Muscle of leg (tissue), 16 donors: ENCODE results near the gene ADGRG6. TPM values are rescaled to one million over a fixed set of nuclear protein-coding genes. Genes with fewer than 3 reads are reported as not detected.

ENCODE experiments used
- DNase-seq: peaks from one replicate; pipeline ENCODE4 v3.0.0; 2013
- H3K27ac ChIP-seq: one replicate; pipeline ENCODE4 v1.5.1; 2013; ENCODE audit warnings: mild to moderate bottlenecking, low read length, control low read depth
- H3K27me3 ChIP-seq: one replicate; pipeline ENCODE4 v1.6.1; 2013; ENCODE audit warnings: low read length; ENCODE audit not compliant: control insufficient read depth, insufficient read depth
- H3K36me3 ChIP-seq: one replicate; pipeline ENCODE4 v1.6.1; 2013; ENCODE audit warnings: low read length; ENCODE audit not compliant: control insufficient read depth, insufficient read depth
- H3K4me1 ChIP-seq: one replicate; pipeline ENCODE4 v1.6.1; 2013; ENCODE audit warnings: low read length; ENCODE audit not compliant: control insufficient read depth, insufficient read depth
- H3K4me3 ChIP-seq: one replicate; pipeline ENCODE4 v1.5.1; 2013; ENCODE audit warnings: low read length, control low read depth
- H3K9me3 ChIP-seq: replicated peaks from 2 replicates; pipeline ENCODE4 v1.6.1; 2013; ENCODE audit warnings: low read depth, low read length; ENCODE audit not compliant: control insufficient read depth
- WGBS: methylation state at CpG from one replicate; pipeline ENCODE4 v1.1.5; 2013; ENCODE audit warnings: missing lambda C conversion rate; ENCODE audit not compliant: insufficient coverage; 5-methylcytosine and 5-hydroxymethylcytosine counted together
- long read RNA-seq, 11 donors: transcript quantifications; one replicate each; lab custom pipeline, GENCODE V29; 2026
- polyA plus RNA-seq, 8 donors: library from polyadenylated mRNA; unstranded; fragments of 120-200 nt; gene quantifications; one replicate each; pipeline versions ENCODE4 v1.2.1 to v1.2.3, GENCODE V29; 2013; ENCODE audit warnings: inconsistent platforms in 1 of 8, low replicate concordance in 1 of 8; ENCODE audit not compliant: insufficient read length in 8 of 8, insufficient read depth in 1 of 8
- total RNA-seq: library from RNA; stranded (reverse); fragments of 120-200 nt; gene quantifications from one replicate; pipeline ENCODE4 v1.2.4, GENCODE V29; 2013

The ADGRG6 gene
- total RNA-seq (12.1 TPM), polyA plus RNA-seq (10 to 100 TPM in 4 of 8 donors, 1 to 10 TPM in 4; 6.2 to 13.9 (median 9.5) TPM)
- long read RNA-seq, donor 1, partial matches to known transcripts: 0 of 1 reads
- long read RNA-seq, donor 1, other reads (novel, unspliced or antisense): 0 of 1 reads
- long read RNA-seq, donor 2: 0 reads
- long read RNA-seq, donor 3: 0 reads
- long read RNA-seq, donor 4, full-length matches to known transcripts: 2 of 2 reads
- long read RNA-seq, donor 4, partial matches to known transcripts: 0 of 2 reads
- long read RNA-seq, donor 4, other reads (novel, unspliced or antisense): 0 of 2 reads
- long read RNA-seq, donor 5, partial matches to known transcripts: 0 of 2 reads
- long read RNA-seq, donor 5, other reads (novel, unspliced or antisense): 0 of 2 reads
- long read RNA-seq, donor 6: 0 reads
- long read RNA-seq, donor 7: 0 reads
- long read RNA-seq, donor 8, partial matches to known transcripts: 0 of 2 reads
- long read RNA-seq, donor 8, other reads (novel, unspliced or antisense): 0 of 2 reads
- long read RNA-seq, donor 9, partial matches to known transcripts: 0 of 2 reads
- long read RNA-seq, donor 9, other reads (novel, unspliced or antisense): 0 of 2 reads
- long read RNA-seq, donor 10, partial matches to known transcripts: 0 of 1 reads
- long read RNA-seq, donor 10, other reads (novel, unspliced or antisense): 0 of 1 reads
- long read RNA-seq, donor 11: 0 reads

DNA sequence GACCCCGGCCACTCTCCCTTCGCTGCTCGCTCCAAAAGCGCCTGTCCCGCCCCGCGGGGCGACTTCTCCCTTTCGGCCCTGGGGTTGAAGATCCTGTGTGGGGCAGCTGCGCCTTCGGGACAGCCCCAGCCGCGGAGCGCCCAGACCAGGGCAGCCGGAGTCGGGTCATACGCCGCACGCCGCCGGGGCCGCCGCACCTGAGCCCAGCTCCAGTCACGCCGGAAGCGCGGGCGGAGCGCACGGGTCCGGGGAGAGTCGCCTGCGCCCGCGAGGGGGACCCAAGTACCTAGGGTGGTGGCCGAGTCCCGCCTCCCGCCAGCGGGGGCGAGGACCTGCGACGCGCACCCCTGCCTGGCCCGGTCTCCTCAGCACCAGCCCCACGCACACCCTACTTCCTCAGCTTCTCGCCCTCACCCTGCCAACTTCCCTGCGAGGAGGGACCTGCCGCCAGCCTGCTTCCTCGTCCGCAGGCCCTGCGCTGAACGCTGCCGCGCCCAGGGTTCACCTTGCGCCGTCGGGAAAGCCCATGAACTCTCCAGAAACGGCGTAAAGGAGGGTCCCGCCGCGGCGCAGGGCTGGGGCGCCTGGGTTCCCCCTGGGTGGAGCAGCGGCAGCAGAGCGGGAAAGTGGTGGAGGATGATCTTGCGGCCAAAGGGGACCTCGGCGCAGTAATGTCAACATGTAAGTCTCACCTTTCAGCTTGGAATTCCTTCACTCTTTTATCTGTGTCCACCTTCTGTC is at the start of gene ADGRG6:
Gene ADGRG6, plus strand, starts transcription at position 357 of the 741 bp plus-strand sequence. Its CDS starts 323 bp downstream, at position 680.
- H3K9me3 ChIP-seq: no peaks in the 10 kb centered on the region
- WGBS: under 1% methylated on average over 55 of the region's 69 CpGs
- H3K36me3 ChIP-seq: no peaks in the 10 kb centered on the region
- H3K27me3 ChIP-seq: peaks cover 13% of the 10 kb centered on the region
- H3K4me1 ChIP-seq: peaks cover 6% of the 10 kb centered on the region
- peak within 1 kb of the TSS; percentile 57 for H3K4me3 ChIP-seq
- DNase-seq: peak; percentile 55
- H3K27ac ChIP-seq: peak within 1 kb of the TSS; percentile 37

- H3K4me1 ChIP-seq: no peaks in the 10 kb centered on the region
- 60% methylated on average over 3 of the region's 6 CpGs for WGBS
- no peak for DNase-seq
Observed at GRCh38 chr6:142254513-142254912, 47.3 kb upstream of the ADGRG6 start.

GRCh38 chr6:142255785-142256184 is 46.0 kb upstream of the ADGRG6 start:
- no peak overlapping the region for H3K27ac ChIP-seq
- H3K4me3 ChIP-seq: no peak overlapping the region
- no peaks in the 10 kb centered on the region for H3K9me3 ChIP-seq
- no peak for DNase-seq
- no peaks in the 10 kb centered on the region for H3K4me1 ChIP-seq
- H3K27me3 ChIP-seq: no peaks in the 10 kb centered on the region
- H3K36me3 ChIP-seq: no peaks in the 10 kb centered on the region
- no CpG with 5 or more reads among the region's 2 CpGs for WGBS

More at GRCh38 chr6:142254513-142254912, 47.3 kb upstream of the ADGRG6 start:
- H3K27ac ChIP-seq: no peak overlapping the region
- no peaks in the 10 kb centered on the region for H3K9me3 ChIP-seq
- no peak overlapping the region for H3K4me3 ChIP-seq
- H3K27me3 ChIP-seq: no peaks in the 10 kb centered on the region
- no peaks in the 10 kb centered on the region for H3K36me3 ChIP-seq

DNA sequence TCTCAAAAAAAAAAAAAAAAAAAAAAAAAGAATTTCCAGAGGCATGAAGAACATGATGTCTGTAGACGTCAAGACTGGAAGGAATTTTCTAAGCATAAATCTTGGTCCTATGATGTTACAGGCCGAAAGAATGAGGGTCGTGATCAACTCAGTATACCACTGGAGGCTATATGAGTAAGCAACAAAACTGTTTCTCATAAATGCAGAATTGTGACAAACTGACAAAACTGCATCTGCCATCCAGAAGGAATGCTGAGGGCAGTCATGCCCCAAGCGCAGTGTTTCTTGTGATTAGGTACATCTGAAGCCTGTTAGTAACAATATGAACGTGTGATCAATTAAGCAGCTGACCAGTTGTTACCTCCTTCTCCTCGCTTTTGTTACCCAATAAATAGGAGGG is 43.5 kb upstream of the ADGRG6 start:
- WGBS: 92% methylated on average over 2 of the region's 6 CpGs
- H3K9me3 ChIP-seq: no peaks in the 10 kb centered on the region
- H3K4me1 ChIP-seq: no peaks in the 10 kb centered on the region
- H3K4me3 ChIP-seq: no peak overlapping the region
- no peak overlapping the region for H3K27ac ChIP-seq
- DNase-seq: no peak
- no peaks in the 10 kb centered on the region for H3K36me3 ChIP-seq
- no peaks in the 10 kb centered on the region for H3K27me3 ChIP-seq

- H3K4me1 ChIP-seq: no peaks in the 10 kb centered on the region
- H3K9me3 ChIP-seq: no peaks in the 10 kb centered on the region
- H3K4me3 ChIP-seq: no peak overlapping the region
- no peaks in the 10 kb centered on the region for H3K27me3 ChIP-seq
- no peak for DNase-seq
- 95% methylated on average over 5 of the region's 8 CpGs for WGBS
- no peak overlapping the region for H3K27ac ChIP-seq
- no peaks in the 10 kb centered on the region for H3K36me3 ChIP-seq
Observed at GRCh38 chr6:142258757-142259156, 43.0 kb upstream of the ADGRG6 start.

- Histone ChIP-seq H3K4me1 (no peaks in the 10 kb centered on the region), H3K27me3 (no peaks in the 10 kb centered on the region), H3K36me3 (no peaks in the 10 kb centered on the region), H3K4me3 (no peak overlapping the region), H3K9me3 (no peaks in the 10 kb centered on the region), H3K27ac (no peak overlapping the region)
- WGBS: no CpG with 5 or more reads among the region's 3 CpGs
- DNase-seq: no peak
Observed at GRCh38 chr6:142260748-142261147, 41.1 kb upstream of the ADGRG6 start.

- Histone ChIP-seq H3K36me3 (no peaks in the 10 kb centered on the region), H3K27me3 (no peaks in the 10 kb centered on the region), H3K9me3 (no peaks in the 10 kb centered on the region), H3K27ac (no peak overlapping the region), H3K4me3 (no peak overlapping the region), H3K4me1 (no peaks in the 10 kb centered on the region)
- no peak for DNase-seq
Observed at GRCh38 chr6:142262231-142262630, 39.6 kb upstream of the ADGRG6 start.

DNA sequence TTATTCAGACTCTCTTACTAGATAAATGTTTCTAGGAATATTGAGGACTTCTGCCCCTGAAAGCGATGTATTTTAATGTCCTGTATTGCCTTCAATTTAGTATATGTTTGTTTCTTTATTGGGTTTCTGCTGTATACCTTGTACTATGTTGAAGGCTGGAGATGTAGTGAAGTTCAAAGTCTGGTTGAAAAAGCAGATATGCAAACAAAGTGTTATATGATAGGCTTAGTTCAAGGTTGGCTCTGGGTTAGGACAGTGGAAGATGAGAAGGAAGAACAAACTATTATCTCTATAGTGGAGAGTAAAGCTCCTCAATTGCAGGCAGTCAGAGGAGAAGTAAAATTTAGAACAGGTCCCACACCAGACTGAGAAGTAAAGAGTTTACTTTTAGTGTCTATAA is 36.3 kb upstream of the ADGRG6 start:
- H3K27ac ChIP-seq: no peak overlapping the region
- H3K4me3 ChIP-seq: no peak overlapping the region
- no peak for DNase-seq
- H3K4me1 ChIP-seq: no peaks in the 10 kb centered on the region
- no peaks in the 10 kb centered on the region for H3K27me3 ChIP-seq
- H3K9me3 ChIP-seq: no peaks in the 10 kb centered on the region
- WGBS: no CpG with 5 or more reads among the region's 1 CpG
- no peaks in the 10 kb centered on the region for H3K36me3 ChIP-seq

GRCh38 chr6:142266060-142266459 is 35.7 kb upstream of the ADGRG6 start:
- Histone ChIP-seq H3K9me3 (no peaks in the 10 kb centered on the region), H3K36me3 (no peaks in the 10 kb centered on the region), H3K4me3 (no peak overlapping the region), H3K4me1 (no peaks in the 10 kb centered on the region), H3K27me3 (no peaks in the 10 kb centered on the region), H3K27ac (no peak overlapping the region)
- WGBS: 72% methylated on average over 3 of the region's 4 CpGs
- DNase-seq: no peak

GRCh38 chr6:142271476-142271875 is 30.3 kb upstream of the ADGRG6 start:
- Histone ChIP-seq H3K4me3 (no peak overlapping the region), H3K27ac (no peak overlapping the region), H3K9me3 (no peaks in the 10 kb centered on the region), H3K27me3 (no peaks in the 10 kb centered on the region), H3K36me3 (no peaks in the 10 kb centered on the region), H3K4me1 (no peaks in the 10 kb centered on the region)
- no CpG with 5 or more reads among the region's 1 CpG for WGBS
- no peak for DNase-seq
